ENCODE measurements around the gene PPM1H.
"Not testable (repeated sequence)": the region's sequence is repeated elsewhere in the genome, so short reads cannot be mapped to it uniquely, and the experiment has no call there.

The PPM1H gene

DNA sequence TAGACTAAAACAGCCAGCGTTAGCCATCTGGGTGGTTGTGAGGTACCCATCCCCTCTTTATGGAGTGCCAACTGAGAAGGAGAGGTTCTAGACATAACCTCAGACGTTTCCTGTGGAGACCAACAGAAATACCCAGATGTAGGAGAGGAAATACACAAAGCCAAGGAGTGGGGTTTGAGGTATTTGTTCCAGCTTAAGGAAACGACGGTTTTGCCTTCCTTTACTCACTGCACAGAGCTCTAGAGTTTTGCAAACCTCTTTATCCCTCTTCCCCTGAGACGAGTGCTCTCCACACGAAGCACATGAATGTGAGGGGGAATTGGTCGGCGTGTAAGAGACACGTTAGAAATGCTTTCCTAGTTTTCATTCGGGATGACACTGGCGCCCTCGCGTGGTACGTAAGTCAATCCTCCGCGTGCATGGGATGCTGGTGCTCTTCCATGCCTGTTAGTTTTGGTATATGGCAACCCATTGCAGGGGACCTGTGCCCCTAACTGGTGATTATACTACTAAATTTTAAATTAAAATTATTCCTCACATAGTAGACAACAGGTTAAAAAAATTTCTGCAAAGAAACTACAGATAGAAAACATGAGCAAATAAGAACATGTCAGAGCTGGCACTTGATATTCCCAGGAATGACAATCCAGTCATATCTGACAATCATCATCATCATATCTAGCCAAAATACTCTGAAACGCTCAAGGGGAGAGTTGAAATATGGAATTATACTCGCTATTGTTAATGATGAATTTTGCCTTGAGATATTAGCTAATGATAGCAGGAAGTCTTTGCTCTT is 121.7 kb downstream of the PPM1H start:
- H3K4me3 ChIP-seq (ENCODE audit: low read length), result peak overlapping the region; percentile 15
- DNase-seq (ENCODE audit: low read depth, low spot score), result peak; percentile 87

DNA sequence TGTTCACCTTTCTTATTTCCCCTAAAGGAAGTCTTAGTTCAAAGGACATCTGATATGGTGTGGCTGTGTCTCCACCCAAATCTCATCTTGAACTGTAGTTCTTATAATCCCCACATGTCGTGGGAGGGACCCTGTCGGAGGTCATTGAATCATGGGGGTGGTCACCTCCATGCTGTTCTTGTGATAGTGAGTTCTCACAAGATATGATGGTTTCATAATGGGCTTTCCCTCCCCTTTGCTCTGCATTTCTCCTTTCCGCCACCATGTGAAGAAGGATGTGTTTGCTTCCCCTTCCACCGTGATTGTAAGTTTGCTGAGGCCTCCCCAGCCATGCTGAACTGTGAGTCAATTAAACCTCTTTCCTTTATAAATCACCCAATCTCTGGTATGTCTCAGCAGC is 123.5 kb downstream of the PPM1H start:
- H3K4me3 ChIP-seq (ENCODE audit: low read length), result not testable (repeated sequence)
- DNase-seq (ENCODE audit: low read depth, low spot score), result peak; percentile 23

DNA sequence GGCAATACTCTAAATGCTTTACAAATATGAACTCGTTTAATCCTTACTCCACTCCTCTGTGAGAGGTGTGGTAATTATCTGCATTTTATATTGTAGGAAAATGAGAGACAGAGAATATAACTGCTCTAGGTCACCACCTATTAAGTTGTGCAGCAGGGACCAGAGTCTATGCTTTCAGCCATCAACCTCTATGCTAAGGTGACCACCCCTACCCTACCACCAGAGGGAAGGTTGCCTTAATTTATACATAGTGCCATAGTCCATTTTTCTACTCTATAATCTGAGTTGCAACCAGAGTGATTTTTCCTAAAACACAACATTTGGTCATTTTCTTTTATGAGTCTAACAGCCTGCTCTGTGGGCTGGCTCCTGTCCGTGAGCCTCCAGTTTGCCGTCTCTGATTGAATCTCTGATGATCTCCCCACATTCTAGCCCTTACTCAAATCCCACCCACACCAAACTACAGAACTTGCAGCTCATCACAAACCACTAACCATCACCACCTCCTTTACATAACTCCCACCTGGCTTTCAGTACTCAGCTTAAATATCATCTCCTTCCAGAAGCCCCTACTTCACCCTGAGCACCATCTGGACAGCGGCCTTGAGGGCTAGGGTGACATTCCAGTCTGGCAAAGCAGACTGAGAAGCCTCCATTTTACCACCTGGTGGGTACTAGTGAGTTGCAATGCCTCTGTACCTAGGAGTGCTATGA is 126.6 kb downstream of the PPM1H start:
- peak; percentile 57 for DNase-seq (ENCODE audit: low read depth, low spot score)

DNA sequence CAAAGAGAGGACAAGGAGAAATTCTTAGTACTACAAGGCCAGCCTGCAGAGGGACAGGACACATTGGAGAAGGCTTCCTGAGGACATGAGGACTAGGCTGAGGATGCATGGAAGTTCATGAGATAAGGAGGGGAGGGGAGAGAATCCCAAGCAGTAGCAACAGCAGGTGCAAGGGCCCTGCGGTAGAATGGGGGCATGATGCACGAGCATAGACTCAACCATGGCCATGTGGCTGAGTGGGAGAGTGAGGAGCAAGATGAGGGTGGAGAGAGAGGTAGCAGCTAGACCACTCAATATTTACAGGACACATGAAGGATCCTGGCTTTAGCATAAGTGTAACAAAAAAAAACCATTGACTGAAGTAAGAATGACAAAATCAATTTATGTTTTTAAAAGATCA is 128.1 kb downstream of the PPM1H start:
- H3K4me3 ChIP-seq (ENCODE audit: low read length), result no peak overlapping the region
- no peak for DNase-seq (ENCODE audit: low read depth, low spot score)

More for the DNA sequence above, 126.6 kb downstream of the PPM1H start:
- H3K4me3 ChIP-seq (ENCODE audit: low read length), result no peak overlapping the region

DNA sequence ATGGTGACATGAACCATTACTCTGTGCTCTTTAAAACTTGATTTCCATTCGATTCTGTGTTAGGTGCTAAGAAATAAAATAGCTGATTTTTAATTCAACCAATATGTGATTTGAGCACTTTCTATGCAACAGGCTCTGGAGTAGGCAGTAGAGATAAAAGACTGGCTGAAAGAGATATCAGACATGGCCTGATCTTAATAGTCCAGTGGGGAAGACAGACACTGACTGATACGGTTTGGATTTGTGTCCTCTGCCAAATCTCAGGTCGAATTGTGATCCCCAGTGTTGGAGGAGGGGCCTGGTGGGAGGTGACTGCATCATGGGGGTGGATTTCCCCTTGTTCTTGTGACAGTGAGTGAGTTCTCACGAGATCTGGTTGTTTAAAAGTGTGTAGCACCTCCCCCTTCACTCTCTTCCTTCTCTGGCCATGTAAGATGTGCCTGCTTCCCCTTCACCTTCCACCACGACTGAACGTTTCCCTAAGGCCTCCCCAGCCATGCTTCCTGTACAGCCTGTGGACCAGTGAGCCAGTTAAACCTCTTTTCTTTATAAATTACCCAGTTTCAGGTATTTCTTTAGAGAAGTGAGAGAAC is 128.6 kb downstream of the PPM1H start:
- DNase-seq (ENCODE audit: low read depth, low spot score), result no peak
- H3K4me3 ChIP-seq (ENCODE audit: low read length), result no peak overlapping the region

DNA sequence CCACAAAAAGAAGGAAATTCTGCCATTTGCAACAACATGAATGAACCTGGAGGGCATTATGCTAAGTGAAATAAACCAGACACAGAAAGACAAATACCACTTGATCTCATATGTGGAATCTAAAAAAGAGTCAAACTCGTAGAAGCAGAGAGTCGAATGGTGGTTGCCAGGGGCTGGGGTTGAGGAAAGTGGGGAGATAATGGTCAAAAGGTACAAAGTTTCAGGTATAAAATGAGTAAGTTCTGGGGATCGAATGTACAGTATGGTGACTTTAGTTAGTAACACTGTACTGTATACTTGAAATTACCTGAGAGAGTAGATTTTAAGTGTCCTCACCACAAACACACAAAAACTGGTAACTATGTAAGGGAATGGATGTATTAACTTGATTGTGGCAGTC is 129.4 kb downstream of the PPM1H start:
- no peak for DNase-seq (ENCODE audit: low read depth, low spot score)

DNA sequence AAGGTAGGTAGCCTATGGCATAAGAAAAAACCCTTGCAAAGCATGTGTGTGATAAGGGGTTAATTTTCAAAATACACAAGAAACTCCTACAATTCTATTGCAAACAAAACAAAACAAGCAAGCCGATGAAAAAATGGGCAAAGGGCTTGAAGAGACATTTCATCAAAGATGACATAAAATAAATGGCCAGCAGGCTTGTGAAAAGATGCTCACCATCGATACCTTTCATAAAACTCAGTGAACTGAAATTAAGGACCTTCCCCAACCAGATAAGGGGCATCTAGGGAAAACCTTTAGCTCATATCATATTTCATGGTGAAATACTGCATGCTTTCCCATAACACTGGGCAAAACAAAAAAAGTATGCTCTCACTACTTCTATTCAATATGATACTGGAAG is 131.2 kb downstream of the PPM1H start:
- no peak for DNase-seq (ENCODE audit: low read depth, low spot score)

More for the DNA sequence above, 129.4 kb downstream of the PPM1H start:
- no peak overlapping the region for H3K4me3 ChIP-seq (ENCODE audit: low read length)

DNA sequence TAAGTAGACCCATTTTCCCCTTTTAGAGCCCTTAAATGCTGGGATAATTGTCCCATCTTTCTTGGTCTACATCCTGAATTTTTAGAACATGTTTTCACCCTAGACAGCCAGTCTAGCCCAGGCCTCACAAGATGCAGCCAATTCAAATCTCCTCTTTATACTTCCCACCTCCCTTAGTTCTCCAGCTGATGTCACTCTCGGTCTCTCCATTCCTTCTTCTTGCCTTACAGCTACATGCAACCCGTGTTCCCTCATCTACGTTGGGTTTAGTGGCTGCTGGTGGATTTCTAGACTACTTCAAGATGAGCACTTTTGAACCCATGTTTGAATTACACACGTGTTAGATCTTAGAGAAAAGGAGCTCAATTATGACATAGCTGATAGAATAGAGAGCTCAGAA is 132.0 kb downstream of the PPM1H start:
- DNase-seq (ENCODE audit: low read depth, low spot score), result peak; percentile 17

More for the DNA sequence above, 131.2 kb downstream of the PPM1H start:
- H3K4me3 ChIP-seq (ENCODE audit: low read length), result no peak overlapping the region

GRCh38 chr12:62802321-62802720 is 132.6 kb downstream of the PPM1H start:
- no peak overlapping the region for H3K4me3 ChIP-seq (ENCODE audit: low read length)
- DNase-seq (ENCODE audit: low read depth, low spot score), result no peak

More for the DNA sequence above, 132.0 kb downstream of the PPM1H start:
- H3K4me3 ChIP-seq (ENCODE audit: low read length), result no peak overlapping the region

DNA sequence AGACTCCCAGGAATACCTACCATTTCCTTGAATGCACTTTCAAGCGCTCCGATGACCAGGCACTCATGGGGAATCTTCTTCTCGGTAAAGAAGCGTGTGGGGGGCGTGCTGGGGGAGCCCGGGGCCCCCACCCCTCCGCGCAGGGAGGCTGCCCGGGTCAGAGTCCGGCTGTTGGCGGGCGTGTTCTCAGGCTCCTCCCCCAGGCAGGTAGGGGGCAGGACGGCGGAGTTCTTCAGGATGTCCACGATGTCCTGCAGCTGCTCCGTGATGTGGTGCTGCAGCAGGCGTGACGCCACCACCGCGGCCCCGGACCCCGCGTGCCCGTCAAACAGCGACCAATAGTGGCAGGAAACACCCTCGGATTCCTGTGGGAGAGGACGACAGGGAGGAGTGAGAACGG is 133.2 kb downstream of the PPM1H start:
- H3K4me3 ChIP-seq (ENCODE audit: low read length), result no peak overlapping the region
- no peak for DNase-seq (ENCODE audit: low read depth, low spot score)

DNA sequence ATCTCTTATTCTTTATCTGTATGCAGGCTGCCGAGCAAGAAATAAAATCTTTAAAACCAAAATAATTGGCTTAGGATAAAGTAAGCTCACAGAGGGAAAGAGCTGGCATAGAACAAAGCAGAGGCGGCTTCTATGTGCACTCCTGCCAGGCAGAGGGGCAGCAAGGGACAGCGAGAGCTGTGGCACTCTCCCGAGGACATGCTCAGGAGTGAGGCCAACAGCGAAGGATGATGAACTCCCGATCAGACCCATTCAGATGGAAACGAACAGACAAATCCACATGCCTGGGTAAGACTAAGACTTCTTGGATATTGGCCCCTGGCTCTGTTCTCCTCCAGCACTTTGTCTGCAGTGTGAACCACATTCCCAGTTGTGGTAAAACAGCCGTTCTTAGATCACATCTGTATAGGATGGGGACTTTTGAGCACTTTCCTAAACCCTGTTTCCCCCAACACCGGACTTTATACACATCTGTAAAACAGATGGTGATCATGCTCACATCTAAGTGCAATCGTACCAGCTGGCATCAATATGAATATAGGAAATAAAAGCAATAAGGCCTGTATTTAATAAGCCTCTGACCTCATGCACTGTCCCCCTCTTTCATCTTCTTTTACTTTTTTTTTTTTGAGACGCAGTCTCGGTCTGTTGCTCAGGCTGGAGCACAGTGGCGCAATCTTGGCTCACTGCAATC is 134.1 kb downstream of the PPM1H start:
- no peak for DNase-seq (ENCODE audit: low read depth, low spot score)
- H3K4me3 ChIP-seq (ENCODE audit: low read length), result no peak overlapping the region

DNA sequence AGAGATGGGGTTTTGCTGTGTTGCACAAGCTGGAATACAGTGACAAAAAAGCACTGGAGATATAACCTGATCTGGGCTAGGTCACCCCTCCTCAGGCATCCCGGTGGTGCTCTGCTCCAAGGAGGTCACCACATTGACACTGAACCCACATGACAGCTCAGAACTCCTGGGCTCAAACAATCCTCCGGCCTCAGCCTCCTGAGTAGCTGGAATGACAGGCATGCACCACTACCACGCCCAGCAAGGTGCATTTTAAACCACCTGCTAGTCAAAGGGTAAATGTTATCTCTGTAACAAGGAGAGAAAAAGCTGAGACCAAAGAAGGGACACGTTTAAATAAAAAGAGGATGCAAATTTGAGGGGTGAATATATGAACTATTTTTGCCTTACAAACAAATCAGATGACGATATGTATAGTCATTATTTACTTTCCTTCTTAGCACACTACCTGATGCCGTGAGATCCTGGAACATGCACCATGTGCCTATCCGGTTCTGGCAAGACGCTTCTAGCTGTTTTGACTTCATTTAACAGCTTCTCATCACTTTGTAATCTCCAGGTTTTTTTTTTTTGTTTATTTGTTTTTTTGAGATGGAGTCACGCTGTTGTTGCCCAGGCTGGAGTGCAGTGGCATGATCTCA is 135.1 kb downstream of the PPM1H start:
- DNase-seq (ENCODE audit: low read depth, low spot score), result no peak
- H3K4me3 ChIP-seq (ENCODE audit: low read length), result no peak overlapping the region

DNA sequence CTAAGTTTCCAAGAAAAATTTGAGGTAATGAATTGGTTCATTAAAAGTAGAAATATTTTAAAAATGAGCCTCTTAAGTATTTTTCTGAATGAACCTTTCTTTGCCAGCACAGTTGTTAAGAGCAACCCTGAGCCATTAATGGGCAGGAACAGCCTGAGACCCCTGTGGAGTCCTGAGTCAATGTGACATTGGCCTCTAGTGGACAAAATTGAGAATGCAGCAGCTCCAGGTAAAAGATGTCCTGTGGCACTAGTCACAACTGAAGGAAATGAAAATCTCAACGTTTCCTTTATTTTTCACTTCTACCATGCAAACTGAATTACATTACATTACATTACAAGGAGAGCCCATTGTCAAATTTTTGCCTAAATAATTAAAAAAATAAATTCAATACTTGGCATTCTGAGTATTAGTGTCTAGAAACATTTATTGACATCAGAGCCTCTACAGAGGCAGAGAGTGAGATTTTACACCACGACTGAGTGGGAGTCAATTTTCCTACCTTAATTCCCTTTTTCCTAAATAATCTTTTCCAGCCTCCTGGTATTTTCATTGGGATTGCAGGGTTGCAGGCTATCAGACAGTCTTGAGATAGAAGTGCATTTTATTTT is 135.7 kb downstream of the PPM1H start:
- H3K4me3 ChIP-seq (ENCODE audit: low read length), result no peak overlapping the region
- DNase-seq (ENCODE audit: low read depth, low spot score), result peak; percentile 71

DNA sequence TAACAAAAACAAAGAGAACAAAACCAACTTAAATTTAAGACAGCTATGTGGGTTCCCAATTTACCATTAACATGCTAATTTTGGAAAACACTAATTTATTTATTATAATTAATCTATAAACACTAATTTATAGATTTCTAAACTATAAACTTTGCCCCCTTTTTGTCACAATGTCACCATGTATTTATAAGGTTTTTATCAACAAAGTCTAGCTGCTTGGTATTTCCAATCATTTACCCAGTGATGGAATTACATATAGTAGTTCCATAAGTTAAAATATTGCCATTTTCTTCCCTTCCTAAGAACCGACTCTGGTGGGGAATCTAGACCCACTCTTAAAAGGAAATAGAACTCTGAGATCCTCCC is 140.7 kb downstream of the PPM1H start:
- no peak for DNase-seq (ENCODE audit: low read depth, low spot score)
- H3K4me3 ChIP-seq (ENCODE audit: low read length), result no peak overlapping the region

DNA sequence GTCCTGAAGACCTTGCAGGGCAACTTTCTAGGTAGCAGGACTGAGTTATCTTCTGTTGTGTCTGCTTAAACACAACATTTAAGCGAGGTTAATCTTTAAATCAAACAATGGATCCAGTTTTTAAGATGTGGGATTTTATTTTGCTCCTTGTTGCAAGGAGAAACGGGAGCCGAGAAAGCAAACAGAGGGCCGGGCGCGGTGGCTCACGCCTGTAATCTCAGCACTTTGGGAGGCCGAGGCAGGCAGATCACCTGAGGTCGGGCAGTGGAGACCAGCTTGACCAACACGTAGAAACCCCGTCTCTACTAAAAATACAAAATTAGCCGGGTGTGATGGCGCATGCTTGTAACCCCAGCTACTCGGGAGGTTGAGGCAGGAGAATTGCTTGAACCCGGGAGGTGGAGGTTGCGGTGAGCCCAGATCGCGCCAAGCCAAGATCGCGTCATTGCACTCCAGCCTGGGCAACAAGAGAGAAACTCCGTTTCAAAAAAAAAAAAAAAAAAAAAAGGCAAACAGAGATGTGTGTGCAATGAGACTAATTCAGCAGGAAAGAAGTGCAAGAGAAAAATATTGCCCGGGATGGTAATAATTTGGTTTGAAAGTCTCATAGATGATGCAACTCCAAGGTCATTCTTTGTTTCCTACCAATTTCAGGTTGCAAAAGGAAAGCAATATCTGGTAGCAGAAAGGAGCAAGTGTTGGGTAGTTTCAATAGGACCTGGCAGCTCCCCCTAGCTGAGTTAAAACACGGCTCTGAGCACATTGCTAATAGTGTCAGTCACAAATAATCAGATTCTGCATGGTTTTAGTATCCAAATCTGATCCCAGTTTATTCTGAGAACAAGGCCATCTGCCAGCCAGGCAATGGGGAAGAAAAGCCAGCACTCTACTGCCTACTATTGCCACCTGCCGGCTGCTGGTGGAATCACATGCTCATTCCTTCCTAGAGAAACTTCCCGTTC is 141.4 kb downstream of the PPM1H start:
- DNase-seq (ENCODE audit: low read depth, low spot score), result peak; percentile 59
- H3K4me3 ChIP-seq (ENCODE audit: low read length), result no peak overlapping the region

GRCh38 chr12:62792236-62792870 is 142.6 kb downstream of the PPM1H start:
- H3K4me3 ChIP-seq (ENCODE audit: low read length), result no peak overlapping the region
- DNase-seq (ENCODE audit: low read depth, low spot score), result no peak

GRCh38 chr12:62789851-62790250 is 145.1 kb downstream of the PPM1H start:
- no peak overlapping the region for H3K4me3 ChIP-seq (ENCODE audit: low read length)
- no peak for DNase-seq (ENCODE audit: low read depth, low spot score)

Measured in Jurkat, Clone E6-1 (cell line).